Gastroesophageal sphincter (tissue), 4 donors: ENCODE results near the gene NOSIP. TPM values are rescaled to one million over a fixed set of nuclear protein-coding genes. Genes with fewer than 3 reads are reported as not detected.

Experiments used
- ATAC-seq: fragments of 150-250 bp; one replicate; pipeline ENCODE4 v1.9.1; 2016; ENCODE audit warnings: mild to moderate bottlenecking, moderate library complexity
- H3K27ac ChIP-seq, 4 donors: fragments of 200-600 bp; sonication (generic) in 3 of 4; 1 replicate in 3 of 4; 2 replicates in 1 of 4; pipeline ENCODE4 v1.5.1; 2016 to 2019
- H3K27me3 ChIP-seq: fragments of 200-600 bp; sonication (generic); one replicate; pipeline ENCODE4 v1.5.1; 2019
- H3K36me3 ChIP-seq, 2 donors: fragments of 200-600 bp; sonication (generic); one replicate each; pipeline ENCODE4 v1.5.1; 2019; ENCODE audit warnings: control low read depth in 1 of 2
- H3K4me1 ChIP-seq, 3 donors: fragments of 200-600 bp; sonication (generic); 1 replicate in 2 of 3; 2 replicates in 1 of 3; pipeline ENCODE4 v1.5.1; 2016 to 2019; ENCODE audit warnings: control low read depth in 2 of 3
- H3K4me3 ChIP-seq, 2 donors: fragments of 200-600 bp; sonication (generic); one replicate each; pipeline ENCODE4 v1.5.1; 2019; ENCODE audit warnings: mild to moderate bottlenecking in 1 of 2, moderate library complexity in 1 of 2
- H3K9me3 ChIP-seq, 3 donors: fragments of 200-600 bp; sonication (generic); one replicate each; pipeline ENCODE4 v1.5.1; 2017 to 2019; ENCODE audit warnings: control low read depth in 2 of 3
- CTCF ChIP-seq, 4 experiments: fragments of 200-600 bp in 2 of 4; fragments of 450-650 bp in 2 of 4; sonication (generic) in 1 of 4; IDR thresholded peaks; one replicate each; pipeline ENCODE4 v1.5.1; 2017 to 2019; ENCODE audit warnings: antibody characterized with exemption in 4 of 4, mild to moderate bottlenecking in 2 of 4, moderate library complexity in 2 of 4
- EP300 ChIP-seq: sonication (generic); formaldehyde crosslinking; IDR thresholded peaks from one replicate; pipeline ENCODE4 v1.6.1; 2017; ENCODE audit warnings: antibody characterized with exemption, mild to moderate bottlenecking
- POLR2A ChIP-seq, 2 donors: fragments of 450-650 bp; IDR thresholded peaks; one replicate each; pipeline ENCODE4 v1.6.1; 2017; ENCODE audit warnings: antibody characterized with exemption in 2 of 2, mild to moderate bottlenecking in 2 of 2, moderate library complexity in 1 of 2
- POLR2AphosphoS5 ChIP-seq: sonication (generic); formaldehyde crosslinking; IDR thresholded peaks from one replicate; pipeline ENCODE4 v1.6.1; 2017; ENCODE audit warnings: antibody characterized with exemption
- WGBS, 2 donors: methylation state at CpG; one replicate each; pipeline ENCODE4 v1.1.5; 2018; ENCODE audit warnings: low coverage in 1 of 2; 5-methylcytosine and 5-hydroxymethylcytosine counted together
- total RNA-seq, 4 donors: library from RNA; depleted of rRNA; stranded (reverse); fragments of >200 nt; gene quantifications; one replicate each; pipeline ENCODE4 v1.1.0, GENCODE V29; 2016

Gene NOSIP
- total RNA-seq, 4 donors from 2014 or later, result 45.5 to 59.6 (median 51.8) TPM

GRCh38 chr19:49515767-49516166 lies 64.6 kb downstream of the NOSIP start:
- 84 to 100% methylated on average over 1 to 2 of the region's 4 CpGs for WGBS, 2 donors
- TF ChIP-seq POLR2A (IDR thresholded peaks at IDR 0.05) (no peak), EP300 (no peak), POLR2AphosphoS5 (no peak), CTCF (IDR thresholded peaks at IDR 0.05) (no peak)
- peaks cover 0 to 56% (median 14%) of the 10 kb centered on the region in 3 donors for H3K4me1 ChIP-seq
- H3K27ac ChIP-seq, result peak overlapping the region in 2 of 4 donors; percentile 8 to 53
- no peak overlapping the region for H3K4me3 ChIP-seq
- peaks cover 0 to 42% of the 10 kb centered on the region in 2 donors for H3K36me3 ChIP-seq
- ATAC-seq, result peak; percentile 43
- H3K27me3 ChIP-seq, result no peaks in the 10 kb centered on the region
- H3K9me3 ChIP-seq, result no peaks in the 10 kb centered on the region

GRCh38 chr19:49514151-49514550 lies 66.2 kb downstream of the NOSIP start:
- Histone ChIP-seq H3K4me1 (peaks cover 0 to 57% (median 14%) of the 10 kb centered on the region in 3 donors), H3K27ac (peak overlapping the region in 3 of 4 donors; percentile 92 to 93 (median 92)), H3K27me3 (no peaks in the 10 kb centered on the region), H3K4me3 (peak overlapping the region in 1 of 2 donors; percentile 78), H3K36me3 (peaks cover 0 to 31% of the 10 kb centered on the region in 2 donors), H3K9me3 (no peaks in the 10 kb centered on the region)
- no peak for TF ChIP-seq POLR2AphosphoS5
- TF ChIP-seq EP300, result no peak
- no peak for TF ChIP-seq CTCF (IDR thresholded peaks at IDR 0.05)
- no peak for TF ChIP-seq POLR2A (IDR thresholded peaks at IDR 0.05)
- no peak for ATAC-seq
- WGBS, 2 donors, result 85 to 94% methylated on average over 3 to 7 of the region's 21 CpGs

GRCh38 chr19:49513746-49514118 lies 66.6 kb downstream of the NOSIP start:
- ATAC-seq, result no peak
- peak overlapping the region; percentile 78 to 79 for H3K4me3 ChIP-seq
- H3K27ac ChIP-seq, result peak overlapping the region; percentile 47 to 93 (median 92)
- H3K27me3 ChIP-seq, result no peaks in the 10 kb centered on the region
- H3K36me3 ChIP-seq, result peaks cover 0 to 30% of the 10 kb centered on the region in 2 donors
- H3K4me1 ChIP-seq, result peaks cover 0 to 57% (median 14%) of the 10 kb centered on the region in 3 donors
- no peaks in the 10 kb centered on the region for H3K9me3 ChIP-seq
- TF ChIP-seq POLR2A (IDR thresholded peaks at IDR 0.05), result no peak
- no peak for TF ChIP-seq POLR2AphosphoS5
- TF ChIP-seq CTCF (IDR thresholded peaks at IDR 0.05), result no peak
- no peak for TF ChIP-seq EP300
- WGBS, 2 donors, result 14% methylated on average over 3 of the region's 12 CpGs; no CpG with 5 or more reads in 1 of the 2 donors

- peaks cover 0 to 24% of the 10 kb centered on the region in 2 donors for H3K36me3 ChIP-seq
- H3K4me3 ChIP-seq, result peak overlapping the region; percentile 78 to 79
- 4 to 6% methylated on average over 9 to 13 of the region's 50 CpGs for WGBS, 2 donors
- H3K9me3 ChIP-seq, result no peaks in the 10 kb centered on the region
- H3K4me1 ChIP-seq, result peaks cover 0 to 57% (median 14%) of the 10 kb centered on the region in 3 donors
- H3K27ac ChIP-seq, result peak overlapping the region; percentile 47 to 93 (median 92)
- peak; percentile 70 for ATAC-seq
- TF ChIP-seq CTCF (IDR thresholded peaks at IDR 0.05), result no peak
- no peak for TF ChIP-seq EP300
- TF ChIP-seq POLR2AphosphoS5, result no peak
- no peak for TF ChIP-seq POLR2A (IDR thresholded peaks at IDR 0.05)
- H3K27me3 ChIP-seq, result no peaks in the 10 kb centered on the region
Measured at GRCh38 chr19:49512970-49513745, 67.2 kb downstream of the NOSIP start.
